Measurements from ENCODE around the gene GHDC. TPM values are rescaled to one million over a fixed set of nuclear protein-coding genes. Genes with fewer than 3 reads are reported as not detected.

Gene GHDC
- total and polyA plus RNA-seq, 2 of the 13 experiments (the other 11 are each of a cell fraction or from before 2014, with no cell fraction given), result 15.4 to 22.5 TPM

GRCh38 chr17:42178817-42179216 is 15.5 kb downstream of the GHDC start (continued):
- TF ChIP-seq FOXA3 (CRISPR knock-in tag; IDR thresholded peaks at IDR 0.05), result no peak
- peak; percentile 64 for TF ChIP-seq RXRB (CRISPR knock-in tag; IDR thresholded peaks at IDR 0.05; ENCODE audit: borderline replicate concordance)
- TF ChIP-seq HMG20B (CRISPR knock-in tag; conservative IDR thresholded peaks at IDR 0.05), result no peak
- no peak for TF ChIP-seq KDM2A (CRISPR knock-in tag; IDR thresholded peaks at IDR 0.05; ENCODE audit: borderline replicate concordance, low read depth)
- TF ChIP-seq TAF1 (CRISPR knock-in tag; IDR thresholded peaks at IDR 0.05), result 0 out of 2 replicates have a peak, but pooled peaks have one; percentile 17
- no peak for TF ChIP-seq FOXM1 (CRISPR knock-in tag; IDR thresholded peaks at IDR 0.05)
- TF ChIP-seq ATAD3A (CRISPR knock-in tag; IDR thresholded peaks at IDR 0.05), result no peak
- no peak for TF ChIP-seq DPF2 (CRISPR knock-in tag; IDR thresholded peaks at IDR 0.05; ENCODE audit: borderline replicate concordance, low read depth)
- TF ChIP-seq, protein P1, sequence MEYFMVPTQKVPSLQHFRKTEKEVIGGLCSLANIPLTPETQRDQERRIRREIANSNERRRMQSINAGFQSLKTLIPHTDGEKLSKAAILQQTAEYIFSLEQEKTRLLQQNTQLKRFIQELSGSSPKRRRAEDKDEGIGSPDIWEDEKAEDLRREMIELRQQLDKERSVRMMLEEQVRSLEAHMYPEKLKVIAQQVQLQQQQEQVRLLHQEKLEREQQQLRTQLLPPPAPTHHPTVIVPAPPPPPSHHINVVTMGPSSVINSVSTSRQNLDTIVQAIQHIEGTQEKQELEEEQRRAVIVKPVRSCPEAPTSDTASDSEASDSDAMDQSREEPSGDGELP (IDR thresholded peaks at IDR 0.05; ENCODE audit: borderline replicate concordance, low read depth), result no peak
- peak; percentile 47 to 68; a peak in 2 of 4 replicates for TF ChIP-seq NR2F1 (CRISPR knock-in tag; IDR thresholded peaks at IDR 0.05)
- TF ChIP-seq KLF6 (CRISPR knock-in tag; IDR thresholded peaks at IDR 0.05), result no peak
- TF ChIP-seq THAP11 (CRISPR knock-in tag; IDR thresholded peaks at IDR 0.05), result 0 out of 2 replicates have a peak, but pooled peaks have one; percentile 19
- no peak for TF ChIP-seq KAT2B (IDR thresholded peaks at IDR 0.05; ENCODE audit: borderline replicate concordance, low read depth, low read length)
- TF ChIP-seq, protein P2, sequence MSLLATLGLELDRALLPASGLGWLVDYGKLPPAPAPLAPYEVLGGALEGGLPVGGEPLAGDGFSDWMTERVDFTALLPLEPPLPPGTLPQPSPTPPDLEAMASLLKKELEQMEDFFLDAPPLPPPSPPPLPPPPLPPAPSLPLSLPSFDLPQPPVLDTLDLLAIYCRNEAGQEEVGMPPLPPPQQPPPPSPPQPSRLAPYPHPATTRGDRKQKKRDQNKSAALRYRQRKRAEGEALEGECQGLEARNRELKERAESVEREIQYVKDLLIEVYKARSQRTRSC (CRISPR knock-in tag; IDR thresholded peaks at IDR 0.05; ENCODE audit: low read depth), result no peak
- no peak for TF ChIP-seq ZNF629 (CRISPR knock-in tag; conservative IDR thresholded peaks at IDR 0.05)
- TF ChIP-seq, protein P3, sequence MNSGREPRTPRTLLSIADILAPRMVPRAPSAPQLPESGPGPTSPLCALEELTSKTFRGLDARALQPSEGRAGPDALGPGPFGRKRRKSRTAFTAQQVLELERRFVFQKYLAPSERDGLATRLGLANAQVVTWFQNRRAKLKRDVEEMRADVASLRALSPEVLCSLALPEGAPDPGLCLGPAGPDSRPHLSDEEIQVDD (CRISPR knock-in tag; IDR thresholded peaks at IDR 0.05; ENCODE audit: borderline replicate concordance), result no peak
- no peak for TF ChIP-seq ZNF546 (CRISPR knock-in tag; conservative IDR thresholded peaks at IDR 0.05)
- TF ChIP-seq SOX13 (IDR thresholded peaks at IDR 0.05), result no peak
- TF ChIP-seq SOX13 (CRISPR knock-in tag; conservative IDR thresholded peaks at IDR 0.05 in 1 of 2, IDR thresholded peaks at IDR 0.05 in 1 of 2), result no peak
- no peak for TF ChIP-seq HMGA1 (CRISPR knock-in tag; conservative IDR thresholded peaks at IDR 0.05)
- no peak for TF ChIP-seq TBX3 (IDR thresholded peaks at IDR 0.05; ENCODE audit: borderline replicate concordance)
- no peak for TF ChIP-seq MTA1 (CRISPR knock-in tag; IDR thresholded peaks at IDR 0.05; ENCODE audit: borderline replicate concordance)
- TF ChIP-seq, protein P4, sequence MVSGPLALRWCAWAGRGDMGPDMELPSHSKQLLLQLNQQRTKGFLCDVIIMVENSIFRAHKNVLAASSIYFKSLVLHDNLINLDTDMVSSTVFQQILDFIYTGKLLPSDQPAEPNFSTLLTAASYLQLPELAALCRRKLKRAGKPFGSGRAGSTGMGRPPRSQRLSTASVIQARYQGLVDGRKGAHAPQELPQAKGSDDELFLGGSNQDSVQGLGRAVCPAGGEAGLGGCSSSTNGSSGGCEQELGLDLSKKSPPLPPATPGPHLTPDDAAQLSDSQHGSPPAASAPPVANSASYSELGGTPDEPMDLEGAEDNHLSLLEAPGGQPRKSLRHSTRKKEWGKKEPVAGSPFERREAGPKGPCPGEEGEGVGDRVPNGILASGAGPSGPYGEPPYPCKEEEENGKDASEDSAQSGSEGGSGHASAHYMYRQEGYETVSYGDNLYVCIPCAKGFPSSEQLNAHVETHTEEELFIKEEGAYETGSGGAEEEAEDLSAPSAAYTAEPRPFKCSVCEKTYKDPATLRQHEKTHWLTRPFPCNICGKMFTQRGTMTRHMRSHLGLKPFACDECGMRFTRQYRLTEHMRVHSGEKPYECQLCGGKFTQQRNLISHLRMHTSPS (CRISPR knock-in tag; IDR thresholded peaks at IDR 0.05; ENCODE audit: low read depth), result no peak
- TF ChIP-seq, protein P5, sequence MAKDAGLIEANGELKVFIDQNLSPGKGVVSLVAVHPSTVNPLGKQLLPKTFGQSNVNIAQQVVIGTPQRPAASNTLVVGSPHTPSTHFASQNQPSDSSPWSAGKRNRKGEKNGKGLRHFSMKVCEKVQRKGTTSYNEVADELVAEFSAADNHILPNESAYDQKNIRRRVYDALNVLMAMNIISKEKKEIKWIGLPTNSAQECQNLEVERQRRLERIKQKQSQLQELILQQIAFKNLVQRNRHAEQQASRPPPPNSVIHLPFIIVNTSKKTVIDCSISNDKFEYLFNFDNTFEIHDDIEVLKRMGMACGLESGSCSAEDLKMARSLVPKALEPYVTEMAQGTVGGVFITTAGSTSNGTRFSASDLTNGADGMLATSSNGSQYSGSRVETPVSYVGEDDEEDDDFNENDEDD (CRISPR knock-in tag; IDR thresholded peaks at IDR 0.05; ENCODE audit: borderline replicate concordance), result no peak
- TF ChIP-seq ZNF816 (CRISPR knock-in tag; IDR thresholded peaks at IDR 0.05; ENCODE audit: borderline replicate concordance), result no peak
- TF ChIP-seq MXD4 (CRISPR knock-in tag; IDR thresholded peaks at IDR 0.05), result no peak
- no peak for TF ChIP-seq RARG (CRISPR knock-in tag; IDR thresholded peaks at IDR 0.05; ENCODE audit: low read depth)
